Endothelial cell of umbilical vein (primary cell): ENCODE results near the gene ZNF555. TPM values are rescaled to one million over a fixed set of nuclear protein-coding genes. Genes with fewer than 3 reads are reported as not detected.

Experiments used
- BruUV-seq: library from RNA; stranded (reverse); fragments of 400-500 nt; replicated peaks from 2 replicates; lab custom pipeline; 2021; lab: Mats Ljungman, UMichigan
- CTCF ChIA-PET: fragments of 300-600, 350-600 bp; sonication (Branson Sonifier 250); formaldehyde crosslinking; loops from one replicate; lab custom pipeline; 2021; ENCODE audit warnings: antibody characterized with exemption, inconsistent platforms; lab: Charles Lee
- POLR2A ChIA-PET: fragments of 300-600, 350-600 bp; sonication (Branson Sonifier 250); formaldehyde crosslinking; loops from one replicate; lab custom pipeline; 2021; ENCODE audit warnings: antibody characterized with exemption, inconsistent platforms; lab: Charles Lee
- DNase-seq: peaks from one replicate; pipeline ENCODE4 v3.0.0-alpha.2; 2011; ENCODE audit warnings: low read depth, low spot score
- FAIRE-seq: peaks from 2 replicates; lab custom pipeline; 2011; peaks lifted over from hg19 to GRCh38; lab: Jason Lieb, UNC
- H2AFZ ChIP-seq: 2 replicates; pipeline ENCODE4 v1.6.0; 2012; ENCODE audit warnings: low read depth, low read length, control low read depth, inconsistent platforms
- H3K27ac ChIP-seq: 2 replicates; pipeline ENCODE4 v1.5.1; 2011; ENCODE audit warnings: low read depth, mild to moderate bottlenecking, control low read depth, low read length, moderate library complexity; ENCODE audit not compliant: insufficient read depth
- H3K27me3 ChIP-seq, 2 experiments: 2 replicates each; pipeline versions ENCODE4 v1.6.0 to v1.6.1; 2011; ENCODE audit warnings: low read length in 2 of 2, mixed read lengths in 1 of 2; ENCODE audit not compliant: control insufficient read depth in 2 of 2, insufficient read depth in 2 of 2
- H3K36me3 ChIP-seq, 2 experiments: 2 replicates in 1 of 2; 3 replicates in 1 of 2; pipeline ENCODE4 v1.5.1; 2011; ENCODE audit warnings: low read length in 2 of 2, mild to moderate bottlenecking in 1 of 2, moderate library complexity in 1 of 2; ENCODE audit not compliant: control insufficient read depth in 2 of 2, insufficient read depth in 2 of 2; ENCODE audit errors: extremely low read depth in 1 of 2
- H3K4me1 ChIP-seq: 3 replicates; pipeline ENCODE4 v1.5.1; 2011; ENCODE audit warnings: mild to moderate bottlenecking, low read length; ENCODE audit not compliant: control insufficient read depth, insufficient read depth; ENCODE audit errors: extremely low read depth
- H3K4me2 ChIP-seq: 2 replicates; pipeline ENCODE4 v1.6.1; 2011; ENCODE audit warnings: low read length, control low read depth, mixed read lengths; ENCODE audit not compliant: insufficient read depth
- H3K4me3 ChIP-seq, 3 experiments: fragments of 200-600 bp in 1 of 3; sonication (generic), shearing (Covaris generic) in 1 of 3; replicated peaks in 1 of 3; 2 replicates each; pipeline ENCODE4 v1.5.1; 2011 to 2016; ENCODE audit warnings: control low read depth in 3 of 3, low read length in 3 of 3, mild to moderate bottlenecking in 2 of 3, inconsistent platforms in 1 of 3, low read depth in 1 of 3, moderate library complexity in 1 of 3; ENCODE audit not compliant: insufficient read depth in 1 of 3
- H3K79me2 ChIP-seq: 2 replicates; pipeline ENCODE4 v1.6.0; 2012; ENCODE audit warnings: low read length, inconsistent platforms; ENCODE audit not compliant: control insufficient read depth, insufficient read depth
- H3K9ac ChIP-seq: replicated peaks from 2 replicates; pipeline ENCODE3; 2011; ENCODE audit warnings: low read length, control low read depth; ENCODE audit not compliant: insufficient read depth; ENCODE audit errors: extremely low read depth
- H3K9me1 ChIP-seq: replicated peaks from 3 replicates; pipeline ENCODE4 v1.6.0; 2011; ENCODE audit warnings: mild to moderate bottlenecking, low read length; ENCODE audit not compliant: control insufficient read depth, insufficient read depth; ENCODE audit errors: extremely low read depth
- H3K9me3 ChIP-seq: replicated peaks from 2 replicates; pipeline ENCODE4 v1.5.1; 2012; ENCODE audit warnings: low read length, inconsistent platforms; ENCODE audit not compliant: control insufficient read depth, insufficient read depth
- H4K20me1 ChIP-seq: replicated peaks from 2 replicates; pipeline ENCODE3; 2011; ENCODE audit warnings: mild to moderate bottlenecking, low read length; ENCODE audit not compliant: control insufficient read depth, insufficient read depth; ENCODE audit errors: extremely low read depth
- EZH2 ChIP-seq: IDR thresholded peaks from 2 replicates; pipeline ENCODE4 v1.6.1; 2012; ENCODE audit warnings: borderline replicate concordance, low read depth, mild to moderate bottlenecking, moderate library complexity, low read length, inconsistent platforms; ENCODE audit not compliant: severe bottlenecking
- GATA2 ChIP-seq: IDR thresholded peaks from 2 replicates; pipeline ENCODE4 v1.7.0; 2011; ENCODE audit warnings: low read depth, mild to moderate bottlenecking, moderate library complexity, mixed read lengths, low read length; ENCODE audit not compliant: insufficient read length, insufficient read depth
- MYC ChIP-seq: IDR thresholded peaks from one replicate; pipeline ENCODE4 v1.6.1; 2011; ENCODE audit warnings: mild to moderate bottlenecking, low read depth, low read length
- POLR2A ChIP-seq: IDR thresholded peaks from 2 replicates; pipeline ENCODE4 v1.6.1; 2012; ENCODE audit warnings: low read depth, mild to moderate bottlenecking, control low read depth, low read length
- POLR2AphosphoS5 ChIP-seq: IDR thresholded peaks from 2 replicates; pipeline ENCODE4 v1.6.1; 2012; ENCODE audit warnings: low read depth, mild to moderate bottlenecking, control low read depth, low read length, moderate library complexity; ENCODE audit not compliant: insufficient read depth
- dilution Hi-C: fragments of 300-500 bp; cut with MboI; formaldehyde crosslinking; loops from one replicate; pipeline ENCODE4 v1.15.0; 2019; ENCODE audit warnings: low sequenced_read_pairs; ENCODE audit not compliant: extremely low pct_ligation_motif_present
- intact Hi-C: fragments of 100-400 bp; cut with micrococcal nuclease; formaldehyde crosslinking; loops from one replicate; pipeline ENCODE4 v1.10.0; 2022
- polyA plus RNA-seq, 4 experiments: library from polyadenylated mRNA; depleted of rRNA in 3 of 4; stranded (reverse) in 3 of 4; unstranded in 1 of 4; fragments of >200 nt; gene quantifications; 2 replicates each; pipeline versions ENCODE4 v1.2.1 to v1.2.3, GENCODE V29; 2011 to 2012; ENCODE audit warnings: missing spikeins in 1 of 4
- total RNA-seq: library from RNA; stranded (reverse); gene quantifications from 2 replicates; pipeline ENCODE4 v1.2.3, GENCODE V29; 2021
- TF ChIP-seq, protein P1 (sequence below), 2 donors: IDR thresholded peaks; 1 replicate in 1 of 2; 2 replicates in 1 of 2; pipeline ENCODE4 v1.5.1; 2011; ENCODE audit warnings: low read length in 2 of 2, mild to moderate bottlenecking in 2 of 2, moderate library complexity in 2 of 2, control low read depth in 1 of 2, inconsistent platforms in 1 of 2, low read depth in 1 of 2; ENCODE audit not compliant: insufficient read depth in 1 of 2; ENCODE audit errors: extremely low read depth in 1 of 2
- TF ChIP-seq, protein P2 (sequence below): IDR thresholded peaks from 2 replicates; pipeline ENCODE4 v1.6.1; 2011; ENCODE audit not compliant: insufficient read depth, insufficient read length

The ZNF555 gene
- total and polyA plus RNA-seq, 2 donors (not counting 3 experiments of a cell fraction or from before 2014, with no cell fraction given) = 1.6 to 5.4 TPM

DNA sequence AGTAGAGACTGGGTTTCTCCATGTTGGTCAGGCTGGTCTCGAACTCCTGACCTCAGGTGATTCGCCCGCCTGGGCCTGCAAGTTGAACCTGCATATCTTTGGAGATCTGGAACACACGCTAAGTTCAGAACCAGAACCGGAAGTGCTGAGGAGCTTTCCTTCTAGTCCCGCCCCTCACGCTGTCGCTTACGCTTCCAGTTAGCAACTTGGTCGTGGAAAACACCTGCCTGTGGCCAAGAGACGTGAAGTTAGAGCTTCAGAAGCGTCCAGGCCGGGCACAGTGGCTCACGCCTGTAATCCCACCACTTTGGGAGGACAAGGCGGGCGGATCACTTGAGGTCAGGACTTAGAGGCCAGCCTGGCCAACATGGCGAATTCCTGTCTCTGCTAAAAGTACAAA lies 44.5 kb downstream of the ZNF555 start:
- ChIA-PET POLR2A (no interaction called here), CTCF (interaction anchor here (2.1 kb wide), 1 partner anchor 65 kb away, joined by 12 read pairs; no protein-coding TSS in a partner anchor)
- no peak overlapping the region for H2AFZ ChIP-seq
- no peaks in the 10 kb centered on the region for H3K36me3 ChIP-seq
- dilution Hi-C loops = no loop called here
- no peak overlapping the region for H3K9ac ChIP-seq
- peaks cover 3% of the 10 kb centered on the region for H3K4me1 ChIP-seq
- H3K9me1 ChIP-seq = no peaks in the 10 kb centered on the region
- intact Hi-C loops = no loop called here
- no peaks in the 10 kb centered on the region for H3K9me3 ChIP-seq
- FAIRE-seq (no peak), DNase-seq (no peak)
- TF ChIP-seq POLR2AphosphoS5 = no peak
- no peak for TF ChIP-seq POLR2A
- no peak for TF ChIP-seq GATA2
- no peak for TF ChIP-seq MYC
- TF ChIP-seq, protein P1, sequence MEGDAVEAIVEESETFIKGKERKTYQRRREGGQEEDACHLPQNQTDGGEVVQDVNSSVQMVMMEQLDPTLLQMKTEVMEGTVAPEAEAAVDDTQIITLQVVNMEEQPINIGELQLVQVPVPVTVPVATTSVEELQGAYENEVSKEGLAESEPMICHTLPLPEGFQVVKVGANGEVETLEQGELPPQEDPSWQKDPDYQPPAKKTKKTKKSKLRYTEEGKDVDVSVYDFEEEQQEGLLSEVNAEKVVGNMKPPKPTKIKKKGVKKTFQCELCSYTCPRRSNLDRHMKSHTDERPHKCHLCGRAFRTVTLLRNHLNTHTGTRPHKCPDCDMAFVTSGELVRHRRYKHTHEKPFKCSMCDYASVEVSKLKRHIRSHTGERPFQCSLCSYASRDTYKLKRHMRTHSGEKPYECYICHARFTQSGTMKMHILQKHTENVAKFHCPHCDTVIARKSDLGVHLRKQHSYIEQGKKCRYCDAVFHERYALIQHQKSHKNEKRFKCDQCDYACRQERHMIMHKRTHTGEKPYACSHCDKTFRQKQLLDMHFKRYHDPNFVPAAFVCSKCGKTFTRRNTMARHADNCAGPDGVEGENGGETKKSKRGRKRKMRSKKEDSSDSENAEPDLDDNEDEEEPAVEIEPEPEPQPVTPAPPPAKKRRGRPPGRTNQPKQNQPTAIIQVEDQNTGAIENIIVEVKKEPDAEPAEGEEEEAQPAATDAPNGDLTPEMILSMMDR (IDR thresholded peaks at IDR 0.05; ENCODE audit: extremely low read depth in 1 of 2, insufficient read depth in 1 of 2, low read depth in 1 of 2, low read length in 2 of 2) = no peak
- no peak for TF ChIP-seq EZH2
- TF ChIP-seq, protein P2, sequence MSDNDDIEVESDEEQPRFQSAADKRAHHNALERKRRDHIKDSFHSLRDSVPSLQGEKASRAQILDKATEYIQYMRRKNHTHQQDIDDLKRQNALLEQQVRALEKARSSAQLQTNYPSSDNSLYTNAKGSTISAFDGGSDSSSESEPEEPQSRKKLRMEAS = no peak
- no peak overlapping the region for H3K4me3 ChIP-seq
- BruUV-seq = no TSS peak
- H3K79me2 ChIP-seq = no peaks in the 10 kb centered on the region
- H3K27ac ChIP-seq = no peak overlapping the region
- no peaks in the 10 kb centered on the region for H3K27me3 ChIP-seq
- no peaks in the 10 kb centered on the region for H4K20me1 ChIP-seq
- H3K4me2 ChIP-seq = no peak overlapping the region
